ENCODE data around the gene PROM2.
"Not testable (repeated sequence)": the region's sequence is repeated elsewhere in the genome, so short reads cannot be mapped to it uniquely, and the experiment has no call there.

Gene PROM2, protein sequence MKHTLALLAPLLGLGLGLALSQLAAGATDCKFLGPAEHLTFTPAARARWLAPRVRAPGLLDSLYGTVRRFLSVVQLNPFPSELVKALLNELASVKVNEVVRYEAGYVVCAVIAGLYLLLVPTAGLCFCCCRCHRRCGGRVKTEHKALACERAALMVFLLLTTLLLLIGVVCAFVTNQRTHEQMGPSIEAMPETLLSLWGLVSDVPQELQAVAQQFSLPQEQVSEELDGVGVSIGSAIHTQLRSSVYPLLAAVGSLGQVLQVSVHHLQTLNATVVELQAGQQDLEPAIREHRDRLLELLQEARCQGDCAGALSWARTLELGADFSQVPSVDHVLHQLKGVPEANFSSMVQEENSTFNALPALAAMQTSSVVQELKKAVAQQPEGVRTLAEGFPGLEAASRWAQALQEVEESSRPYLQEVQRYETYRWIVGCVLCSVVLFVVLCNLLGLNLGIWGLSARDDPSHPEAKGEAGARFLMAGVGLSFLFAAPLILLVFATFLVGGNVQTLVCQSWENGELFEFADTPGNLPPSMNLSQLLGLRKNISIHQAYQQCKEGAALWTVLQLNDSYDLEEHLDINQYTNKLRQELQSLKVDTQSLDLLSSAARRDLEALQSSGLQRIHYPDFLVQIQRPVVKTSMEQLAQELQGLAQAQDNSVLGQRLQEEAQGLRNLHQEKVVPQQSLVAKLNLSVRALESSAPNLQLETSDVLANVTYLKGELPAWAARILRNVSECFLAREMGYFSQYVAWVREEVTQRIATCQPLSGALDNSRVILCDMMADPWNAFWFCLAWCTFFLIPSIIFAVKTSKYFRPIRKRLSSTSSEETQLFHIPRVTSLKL

GRCh38 chr2:95274291-95275150 lies at the start of gene PROM2:
TSS of gene PROM2 (plus strand) at chr2:95274449. CDS start at chr2:95274586, 137 bp downstream.
- DNase-seq: no peak

GRCh38 chr2:95225658-95226057 lies 48.6 kb upstream of the PROM2 start:
- no peak for DNase-seq

- peak; percentile 42 to 90 for DNase-seq
Observed at GRCh38 chr2:95231723-95232122, 42.5 kb upstream of the PROM2 start.

GRCh38 chr2:95232232-95232631 lies 42.0 kb upstream of the PROM2 start:
- DNase-seq: no peak

GRCh38 chr2:95234286-95234785 lies 39.9 kb upstream of the PROM2 start:
- DNase-seq: no peak

- no peak for DNase-seq
Observed at GRCh38 chr2:95234816-95235215, 39.4 kb upstream of the PROM2 start.

DNA sequence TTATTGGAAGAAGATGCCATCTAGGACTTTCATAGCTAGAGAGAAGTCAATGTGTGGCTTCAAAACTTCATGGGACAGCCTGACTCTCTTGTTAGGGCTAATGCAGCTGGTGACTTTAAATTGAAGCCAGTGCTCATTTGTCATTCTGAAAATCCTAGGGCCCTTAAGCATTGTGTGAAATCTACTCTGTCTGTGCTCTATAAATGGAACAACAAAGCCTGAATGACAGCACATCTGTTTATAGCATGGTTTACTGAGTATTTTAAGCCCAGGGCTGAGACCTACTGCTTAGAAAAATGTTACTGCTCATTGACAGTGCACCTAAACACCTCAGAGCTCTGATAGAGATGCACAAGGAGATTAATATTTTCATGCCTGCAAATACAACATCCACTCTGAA lies 36.1 kb upstream of the PROM2 start:
- no peak for DNase-seq

- DNase-seq: no peak
Observed at GRCh38 chr2:95240091-95240490, 34.2 kb upstream of the PROM2 start.

GRCh38 chr2:95240556-95240955 lies 33.7 kb upstream of the PROM2 start:
- DNase-seq: no peak

DNA sequence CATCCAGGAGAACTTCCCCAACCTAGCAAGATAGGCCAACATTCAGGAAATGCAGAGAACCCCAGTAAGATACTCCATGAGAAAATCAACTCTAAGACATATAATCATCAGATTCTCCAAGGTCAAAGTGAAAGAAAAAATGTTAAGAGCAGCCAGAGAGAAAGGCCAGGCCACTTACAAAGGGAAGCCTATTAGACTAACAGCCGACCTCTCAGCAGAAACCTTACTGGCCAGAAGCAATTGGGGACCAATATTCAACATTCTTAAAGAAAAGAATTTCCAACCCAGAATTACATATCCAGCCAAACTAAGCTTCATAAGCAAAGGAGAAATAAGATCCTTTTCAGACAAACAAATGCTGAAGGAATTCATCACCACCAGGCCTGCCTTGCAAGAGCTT lies 32.2 kb upstream of the PROM2 start:
- not testable (repeated sequence) for DNase-seq

- DNase-seq: no peak
Observed at GRCh38 chr2:95258271-95258670, 16.0 kb upstream of the PROM2 start.

GRCh38 chr2:95260028-95261023 lies 13.9 kb upstream of the PROM2 start:
- peak; percentile 84 to 93 for DNase-seq

DNA sequence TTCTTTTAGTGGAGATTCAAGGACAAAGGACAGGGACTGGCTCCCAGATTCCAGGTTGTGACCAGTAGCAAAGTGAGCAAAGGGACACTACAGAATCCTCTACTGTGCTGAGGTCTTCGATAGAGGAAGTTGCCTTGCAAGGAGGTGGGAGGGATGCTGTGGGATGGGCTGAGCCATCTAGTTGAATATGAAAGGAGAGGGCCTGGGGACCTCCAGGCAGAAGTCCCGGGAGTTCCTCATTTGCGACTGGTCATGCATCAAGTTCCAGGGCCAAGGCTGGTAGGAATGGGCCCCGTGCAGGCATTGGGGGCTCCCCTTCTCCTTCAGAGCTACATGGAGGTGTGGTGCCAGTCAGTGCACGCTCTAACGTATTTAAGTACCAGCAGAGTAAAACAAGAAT lies 12.6 kb upstream of the PROM2 start:
- peak; percentile 75 to 90 for DNase-seq

- peak in 1 of 2 donors; percentile 21 for DNase-seq
Observed at GRCh38 chr2:95262896-95263542, 11.2 kb upstream of the PROM2 start.

DNA sequence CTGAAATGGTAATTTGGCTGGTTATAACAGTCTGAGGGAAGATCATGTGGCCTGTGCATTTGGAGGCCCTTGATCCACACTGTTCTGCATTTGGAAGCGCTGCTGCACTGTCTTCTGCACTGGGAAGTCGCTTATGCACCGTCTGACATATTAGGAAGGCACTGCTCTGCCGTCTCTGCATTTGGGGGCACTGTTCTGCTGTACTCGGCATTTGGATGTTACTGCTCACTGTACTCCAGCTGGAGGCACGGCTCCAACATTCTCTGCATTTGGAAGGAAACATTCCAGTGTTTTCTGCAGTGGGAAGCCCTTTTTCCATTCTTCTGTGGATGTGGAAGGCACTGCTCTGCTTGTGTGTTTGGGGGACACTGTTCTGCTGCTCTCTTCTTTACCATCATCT lies 9.6 kb upstream of the PROM2 start:
- no peak for DNase-seq

DNA sequence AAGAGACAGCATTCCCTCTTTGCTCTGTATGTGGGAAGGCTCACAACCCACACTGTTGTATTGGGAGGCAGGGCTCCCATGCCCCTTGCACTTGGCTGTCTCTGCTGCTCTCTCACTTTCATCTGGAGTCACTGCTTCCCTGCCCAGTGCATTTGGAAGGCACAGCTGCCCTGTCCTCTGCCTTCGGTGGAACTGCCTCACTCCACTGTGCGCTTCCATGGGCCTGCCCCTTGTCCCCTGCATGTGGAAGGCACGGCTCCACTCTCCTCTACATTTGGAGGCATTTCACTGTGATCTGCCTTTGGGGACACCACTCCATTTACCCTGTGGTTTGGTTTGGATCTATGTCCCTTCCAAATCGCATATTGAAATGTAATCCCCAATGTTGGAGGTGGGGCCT lies 9.1 kb upstream of the PROM2 start:
- no peak for DNase-seq

DNA sequence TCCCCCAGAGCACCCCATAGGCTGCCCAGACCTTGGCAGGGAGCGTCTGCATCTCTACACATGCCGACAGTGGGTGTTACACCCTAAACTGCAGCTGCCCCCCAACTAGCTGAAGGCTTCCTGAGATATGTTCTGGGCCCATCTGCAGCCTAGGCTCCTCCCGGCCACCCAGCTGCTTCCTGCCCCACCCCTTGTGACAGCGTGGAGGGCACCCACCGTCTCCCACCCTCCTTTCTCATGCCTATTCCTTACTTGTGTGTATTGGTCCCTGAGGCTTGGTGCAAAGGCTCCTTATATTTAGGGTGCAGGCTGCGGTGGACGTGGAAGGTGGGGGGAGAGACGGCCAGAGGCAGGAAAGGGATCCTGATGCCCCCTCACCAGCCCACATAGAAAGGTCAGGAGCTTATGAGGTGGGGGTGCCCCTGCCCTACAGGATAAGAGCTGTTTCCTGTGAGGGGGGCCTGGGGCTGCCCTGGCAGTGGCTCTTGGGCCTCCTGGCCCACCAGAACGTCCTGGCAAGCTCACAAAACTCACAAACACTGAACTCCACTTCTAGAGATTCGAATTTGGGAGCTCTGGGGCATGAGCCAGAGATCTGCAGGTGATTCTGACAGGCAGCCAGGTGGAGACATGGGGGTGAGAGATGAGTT lies 7.3 kb upstream of the PROM2 start:
- no peak for DNase-seq

GRCh38 chr2:95267458-95268210 lies 6.6 kb upstream of the PROM2 start:
- no peak for DNase-seq

GRCh38 chr2:95268211-95269035 lies 5.8 kb upstream of the PROM2 start:
- DNase-seq: no peak
